Tibial nerve (tissue), 4 donors: Measurements from ENCODE around the gene HOXB13.
"Not testable (repeated sequence)": the region's sequence is repeated elsewhere in the genome, so short reads cannot be mapped to it uniquely, and the experiment has no call there.

Experiments used
- CTCF ChIP-seq, 5 experiments: fragments of 200-600 bp in 3 of 5; fragments of 450-650 bp in 2 of 5; sonication (generic) in 3 of 5; IDR thresholded peaks; one replicate each; pipeline ENCODE4 v1.5.1; 2016 to 2019; ENCODE audit warnings: antibody characterized with exemption in 5 of 5, mild to moderate bottlenecking in 3 of 5, moderate library complexity in 2 of 5
- EP300 ChIP-seq, 2 donors: sonication (generic); formaldehyde crosslinking; IDR thresholded peaks; one replicate each; pipeline ENCODE4 v1.6.1; 2017; ENCODE audit warnings: antibody characterized with exemption in 2 of 2, mild to moderate bottlenecking in 1 of 2

GRCh38 chr17:48716549-48716948 is 12.0 kb downstream of the HOXB13 start:
- TF ChIP-seq CTCF, EP300 (IDR thresholded peaks at IDR 0.05): not testable (repeated sequence)
